CD14-positive monocyte (primary cell): ENCODE data around the gene TAS2R39. TPM values are rescaled to one million over a fixed set of nuclear protein-coding genes. Genes with fewer than 3 reads are reported as not detected.
A peak's percentile ranks its signal among the peaks of the same experiment; 100 is the strongest.

Experiments
- DNase-seq, 3 donors: peaks; one replicate each; pipeline ENCODE4 v3.0.0-alpha.2; 2011 to 2022
- H2AFZ ChIP-seq: 2 replicates; pipeline ENCODE4 v1.6.0; 2012; ENCODE audit warnings: mild to moderate bottlenecking, low read depth, low read length, inconsistent platforms; ENCODE audit not compliant: insufficient read depth, poor library complexity, severe bottlenecking
- H3K27ac ChIP-seq, 2 donors: 1 replicate in 1 of 2; 2 replicates in 1 of 2; pipeline ENCODE4 v1.5.1; 2012 to 2013; ENCODE audit warnings: low read length in 2 of 2, control low read depth in 1 of 2, inconsistent platforms in 1 of 2, low read depth in 1 of 2, mild to moderate bottlenecking in 1 of 2
- H3K27me3 ChIP-seq, 2 donors: one replicate each; pipeline versions ENCODE4 v1.6.0 to v1.6.1; 2011 to 2013; ENCODE audit warnings: low read length in 2 of 2; ENCODE audit not compliant: control insufficient read depth in 2 of 2, insufficient read depth in 2 of 2
- H3K36me3 ChIP-seq, 2 donors: replicated peaks in 1 of 2; 1 replicate in 1 of 2; 2 replicates in 1 of 2; pipeline versions ENCODE4 v1.5.1 to v1.6.1; 2012 to 2013; ENCODE audit warnings: low read length in 2 of 2, control low read depth in 1 of 2, inconsistent platforms in 1 of 2, mild to moderate bottlenecking in 1 of 2; ENCODE audit not compliant: insufficient read depth in 2 of 2, control insufficient read depth in 1 of 2
- H3K4me1 ChIP-seq, 2 donors: 1 replicate in 1 of 2; 2 replicates in 1 of 2; pipeline versions ENCODE4 v1.5.1 to v1.6.1; 2012 to 2013; ENCODE audit warnings: low read length in 2 of 2, control low read depth in 1 of 2, inconsistent platforms in 1 of 2, mild to moderate bottlenecking in 1 of 2, moderate library complexity in 1 of 2; ENCODE audit not compliant: insufficient read depth in 2 of 2, control insufficient read depth in 1 of 2
- H3K4me2 ChIP-seq: replicated peaks from 2 replicates; pipeline ENCODE3; 2012; ENCODE audit warnings: low read length, moderate library complexity, mild to moderate bottlenecking; ENCODE audit not compliant: poor library complexity, severe bottlenecking; ENCODE audit errors: extremely low read depth
- H3K4me3 ChIP-seq, 3 experiments: fragments of 200-600 bp in 1 of 3; sonication (generic) in 1 of 3; replicated peaks in 1 of 3; 1 replicate in 2 of 3; 2 replicates in 1 of 3; pipeline ENCODE4 v1.5.1; 2011 to 2013; ENCODE audit warnings: low read length in 3 of 3, mild to moderate bottlenecking in 3 of 3, control low read depth in 2 of 3, low read depth in 2 of 3, inconsistent platforms in 1 of 3, moderate library complexity in 1 of 3
- H3K79me2 ChIP-seq: 2 replicates; pipeline ENCODE4 v1.6.0; 2012; ENCODE audit warnings: mild to moderate bottlenecking, control low read depth, inconsistent platforms, low read length, moderate library complexity; ENCODE audit not compliant: insufficient read depth
- H3K9ac ChIP-seq: 2 replicates; pipeline ENCODE4 v1.6.0; 2017; ENCODE audit warnings: low read length, mild to moderate bottlenecking; ENCODE audit not compliant: insufficient read depth, poor library complexity, severe bottlenecking
- H3K9me3 ChIP-seq, 2 donors: replicated peaks in 1 of 2; 1 replicate in 1 of 2; 2 replicates in 1 of 2; pipeline versions ENCODE4 v1.5.1 to v1.6.1; 2012 to 2013; ENCODE audit warnings: low read length in 2 of 2, control low read depth in 1 of 2; ENCODE audit not compliant: control insufficient read depth in 1 of 2, insufficient read depth in 1 of 2
- H4K20me1 ChIP-seq: 2 replicates; pipeline ENCODE4 v1.6.0; 2012; ENCODE audit warnings: mild to moderate bottlenecking, low read length, control low read depth, moderate library complexity; ENCODE audit not compliant: insufficient read depth
- H3K27ac Mint-ChIP-seq, 7 donors: one replicate each; pipeline ENCODE4 v1.8.0; 2020; ENCODE audit warnings: mild to moderate bottlenecking in 7 of 7, mixed read lengths in 7 of 7, moderate library complexity in 6 of 7, inconsistent platforms in 2 of 7
- H3K27me3 Mint-ChIP-seq, 3 donors: one replicate each; pipeline ENCODE4 v1.8.0; 2021 to 2022; ENCODE audit warnings: low read depth in 3 of 3, mild to moderate bottlenecking in 3 of 3, mixed read lengths in 3 of 3, moderate library complexity in 3 of 3, inconsistent platforms in 1 of 3
- H3K36me3 Mint-ChIP-seq, 2 donors: one replicate each; pipeline ENCODE4 v1.8.0; 2020; ENCODE audit warnings: mixed read lengths in 2 of 2, inconsistent platforms in 1 of 2, mild to moderate bottlenecking in 1 of 2
- H3K4me1 Mint-ChIP-seq: one replicate; pipeline ENCODE4 v1.8.0; 2020; ENCODE audit warnings: mild to moderate bottlenecking, mixed read lengths
- H3K4me3 Mint-ChIP-seq, 2 donors: one replicate each; pipeline ENCODE4 v1.8.0; 2020; ENCODE audit warnings: mild to moderate bottlenecking in 2 of 2, mixed read lengths in 2 of 2, moderate library complexity in 1 of 2
- H3K9me3 Mint-ChIP-seq, 7 donors: one replicate each; pipeline ENCODE4 v1.8.0; 2020 to 2022; ENCODE audit warnings: mixed read lengths in 7 of 7, mild to moderate bottlenecking in 6 of 7, moderate library complexity in 6 of 7, inconsistent platforms in 2 of 7
- CTCF ChIP-seq: fragments of 200-600 bp; IDR thresholded peaks from one replicate; pipeline ENCODE4 v1.8.0; 2022; ENCODE audit warnings: antibody characterized with exemption, mild to moderate bottlenecking
- WGBS: methylation state at CpG from one replicate; pipeline ENCODE4 v1.1.5; 2013; ENCODE audit warnings: missing lambda C conversion rate; ENCODE audit not compliant: insufficient coverage; 5-methylcytosine and 5-hydroxymethylcytosine counted together
- intact Hi-C, 2 donors: fragments of 100-400 bp; cut with micrococcal nuclease; formaldehyde crosslinking; loops; one replicate each; pipeline versions ENCODE4 v1.15.0 to v1.15.1; 2023
- polyA plus RNA-seq, 3 donors: library from polyadenylated mRNA; depleted of rRNA in 1 of 3; unstranded in 2 of 3; stranded (reverse) in 1 of 3; fragments of 300-500 nt in 2 of 3; fragments of >200 nt in 1 of 3; fragmentation: Illumina TruSeq in 2 of 3; gene quantifications; 1 replicate in 2 of 3; 2 replicates in 1 of 3; pipeline ENCODE4 v1.2.3, GENCODE V29; 2012 to 2021

TAS2R39 gene
- polyA plus RNA-seq, 3 donors = not detected

- Histone ChIP-seq H3K79me2 (no peaks in the 10 kb centered on the region), H3K9ac (no peak overlapping the region), H2AFZ (no peak overlapping the region), H3K4me3 (no peak overlapping the region), H3K27ac (no peak overlapping the region), H3K4me1 (peaks cover 27 to 28% of the 10 kb centered on the region in 2 donors), H3K36me3 (no peaks in the 10 kb centered on the region), H3K27me3 (no peaks in the 10 kb centered on the region), H4K20me1 (no peaks in the 10 kb centered on the region), H3K9me3 (no peaks in the 10 kb centered on the region), H3K4me2 (no peak overlapping the region)
- peaks cover 34% of the 10 kb centered on the region for H3K4me1 Mint-ChIP-seq
- H3K36me3 Mint-ChIP-seq = no peaks in the 10 kb centered on the region
- H3K27ac Mint-ChIP-seq = no peak overlapping the region
- DNase-seq = no peak
- no peak for TF ChIP-seq CTCF
- intact Hi-C loops = no loop called here
- peaks cover 0 to 5% (median under 1%) of the 10 kb centered on the region in 3 donors for H3K27me3 Mint-ChIP-seq
- no peaks in the 10 kb centered on the region for H3K9me3 Mint-ChIP-seq
- no peak overlapping the region for H3K4me3 Mint-ChIP-seq
- WGBS = 92% methylated on average over 1 of the region's 1 CpG
Measured at GRCh38 chr7:143227806-143228205, 44.6 kb downstream of the TAS2R39 start.

- Histone ChIP-seq H3K9me3 (no peaks in the 10 kb centered on the region), H3K27ac (no peak overlapping the region), H3K9ac (no peak overlapping the region), H3K36me3 (no peaks in the 10 kb centered on the region), H3K4me3 (no peak overlapping the region), H2AFZ (peak overlapping the region; percentile 5), H4K20me1 (no peaks in the 10 kb centered on the region), H3K4me1 (peaks cover 20 to 24% of the 10 kb centered on the region in 2 donors), H3K4me2 (no peak overlapping the region), H3K79me2 (no peaks in the 10 kb centered on the region), H3K27me3 (no peaks in the 10 kb centered on the region)
- peaks cover 31% of the 10 kb centered on the region for H3K4me1 Mint-ChIP-seq
- H3K4me3 Mint-ChIP-seq = no peak overlapping the region
- DNase-seq = no peak
- TF ChIP-seq CTCF = no peak
- no peaks in the 10 kb centered on the region for H3K9me3 Mint-ChIP-seq
- peaks cover 0 to 2% (median 0%) of the 10 kb centered on the region in 3 donors for H3K27me3 Mint-ChIP-seq
- 57% methylated on average over 1 of the region's 9 CpGs for WGBS
- H3K36me3 Mint-ChIP-seq = no peaks in the 10 kb centered on the region
- H3K27ac Mint-ChIP-seq = no peak overlapping the region
- intact Hi-C loops = no loop called here
Measured at GRCh38 chr7:143229054-143229790, 46.0 kb downstream of the TAS2R39 start.
